WERI-Rb-1 (cell line): ENCODE results near the gene DNMT1.
A peak's percentile ranks its signal among the peaks of the same experiment; 100 is the strongest.
"Not testable (repeated sequence)": the region's sequence is repeated elsewhere in the genome, so short reads cannot be mapped to it uniquely, and the experiment has no call there.

Source experiments
- DNase-seq: peaks from one replicate; pipeline ENCODE4 v3.0.0-alpha.2; 2020
- H3K27ac ChIP-seq: fragments of 250-450 bp; sonication (Bioruptor Pico); 2 replicates; pipeline ENCODE4 v1.5.1; 2020; ENCODE audit warnings: mild to moderate bottlenecking, moderate library complexity
- H3K27me3 ChIP-seq: fragments of 250-450 bp; sonication (Bioruptor Pico); 2 replicates; pipeline ENCODE4 v1.5.1; 2021; ENCODE audit warnings: mild to moderate bottlenecking, low read depth, moderate library complexity; ENCODE audit not compliant: insufficient read depth, severe bottlenecking
- H3K36me3 ChIP-seq: fragments of 250-450 bp; sonication (Bioruptor Pico); 2 replicates; pipeline ENCODE4 v1.5.1; 2020; ENCODE audit warnings: mild to moderate bottlenecking, moderate library complexity
- H3K4me3 ChIP-seq: 2 replicates; pipeline ENCODE4 v1.5.1; 2011; ENCODE audit warnings: low read depth, mild to moderate bottlenecking, control low read depth, low read length
- H3K9me3 ChIP-seq: fragments of 250-450 bp; sonication (Bioruptor Pico); 2 replicates; pipeline ENCODE4 v1.5.1; 2021; ENCODE audit warnings: mild to moderate bottlenecking, moderate library complexity; ENCODE audit not compliant: severe bottlenecking
- CTCF ChIP-seq: IDR thresholded peaks from 2 replicates; pipeline ENCODE4 v1.5.1; 2011; ENCODE audit warnings: low read depth, mild to moderate bottlenecking, control low read depth, inconsistent platforms, low read length

Gene DNMT1

DNA sequence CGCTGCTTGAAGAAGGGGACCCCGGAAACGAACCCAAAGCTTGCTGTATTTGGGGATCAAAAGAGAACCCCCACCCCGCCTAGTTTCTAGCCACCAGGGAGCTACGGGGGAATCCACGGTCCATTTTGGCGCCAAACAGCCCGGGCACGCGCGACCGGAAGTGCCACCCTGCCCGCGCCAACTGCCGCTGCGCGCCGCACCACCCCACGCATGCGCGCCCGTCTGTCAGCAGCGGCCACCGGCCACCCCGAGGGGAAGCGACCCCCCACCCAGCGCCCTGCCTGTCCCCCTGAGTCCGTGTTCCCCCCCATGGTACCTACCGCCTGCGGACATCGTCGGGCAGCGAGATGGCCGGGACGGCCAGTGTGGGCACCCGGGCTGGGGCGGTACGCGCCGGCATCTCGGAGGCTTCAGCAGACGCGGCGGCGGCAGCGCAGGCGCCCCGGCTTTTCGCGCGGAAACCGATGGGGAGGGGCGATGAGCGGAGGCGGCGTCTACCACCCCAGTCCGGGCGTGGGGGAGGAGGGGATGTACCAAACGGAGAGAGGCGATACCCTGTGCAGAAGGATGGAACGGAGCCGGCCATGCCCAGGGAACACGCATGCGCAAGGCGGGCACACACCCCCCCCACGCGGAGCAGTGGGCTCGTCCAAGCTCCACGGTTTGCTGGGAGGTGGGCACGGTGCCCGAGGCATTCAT lies at the start of gene DNMT1:
TSS of gene DNMT1 (minus strand) at position 454 of the 699 bp plus-strand sequence. CDS start at position 400, 54 bp downstream.
- no peaks in the 10 kb centered on the region for H3K9me3 ChIP-seq
- H3K4me3 ChIP-seq: peak within 1 kb of the TSS; percentile 91
- peak within 1 kb of the TSS; percentile 99 for H3K27ac ChIP-seq
- H3K27me3 ChIP-seq: no peaks in the 10 kb centered on the region
- TF ChIP-seq CTCF: no peak
- peaks cover 37% of the 10 kb centered on the region for H3K36me3 ChIP-seq
- peak; percentile 98 for DNase-seq

DNA sequence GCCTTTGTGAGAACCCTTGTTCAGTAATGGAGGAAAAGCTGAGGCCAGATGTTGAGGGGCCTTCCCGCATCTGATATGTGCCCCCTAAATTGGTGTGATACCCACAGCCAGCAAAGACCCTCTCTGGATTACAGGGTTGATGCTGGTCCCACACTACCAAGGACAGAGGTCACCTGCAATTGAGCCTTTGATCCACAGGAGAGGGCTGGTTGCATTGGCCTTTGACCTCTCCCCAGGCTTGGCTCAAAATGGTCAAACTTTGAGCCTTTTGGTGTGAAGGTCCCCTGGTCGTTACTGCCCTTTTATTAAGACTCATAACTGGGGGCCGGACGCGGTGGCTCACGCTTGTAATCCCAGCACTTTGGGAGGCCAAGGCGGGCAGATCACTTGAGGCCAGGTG lies 48.9 kb upstream of the DNMT1 start:
- TF ChIP-seq CTCF: no peak
- Histone ChIP-seq H3K27ac (no peak overlapping the region), H3K4me3 (no peak overlapping the region), H3K9me3 (no peaks in the 10 kb centered on the region), H3K36me3 (no peaks in the 10 kb centered on the region), H3K27me3 (no peaks in the 10 kb centered on the region)
- no peak for DNase-seq

DNA sequence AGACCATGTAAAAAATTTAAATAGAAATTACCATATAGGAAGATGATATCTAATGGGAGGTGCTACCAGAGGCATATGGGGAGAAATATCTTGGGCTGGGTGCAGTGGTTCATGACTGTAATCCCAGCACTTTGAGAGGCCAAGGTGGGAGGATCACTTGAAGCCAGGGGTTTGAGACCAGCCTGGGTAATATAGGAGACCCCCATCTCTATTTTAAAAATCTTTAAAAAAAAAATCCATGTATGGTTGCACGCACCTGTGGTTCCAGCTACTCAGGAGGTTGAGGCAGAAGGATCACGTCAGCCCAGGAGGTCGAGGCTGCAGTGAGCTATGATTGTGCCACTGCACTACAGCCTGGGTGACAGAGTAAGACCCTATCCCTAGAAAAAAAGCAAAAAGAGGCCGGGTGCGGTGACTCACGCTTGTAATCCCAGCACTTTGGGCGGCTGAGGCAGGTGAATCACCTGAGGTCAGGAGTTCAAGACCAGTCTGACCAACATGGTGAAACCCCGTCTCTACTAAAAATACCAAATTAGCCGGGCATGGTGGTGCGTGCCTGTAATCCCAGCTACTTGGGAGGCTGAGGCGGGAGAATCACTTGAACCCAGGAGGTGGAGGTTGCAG lies 47.2 kb upstream of the DNMT1 start:
- not testable (repeated sequence) for H3K27ac ChIP-seq, H3K36me3 ChIP-seq

GRCh38 chr19:10238172-10238783 lies 43.5 kb upstream of the DNMT1 start:
- DNase-seq: no peak
- Histone ChIP-seq H3K27me3 (no peaks in the 10 kb centered on the region), H3K27ac (no peak overlapping the region), H3K36me3 (no peaks in the 10 kb centered on the region), H3K4me3 (no peak overlapping the region), H3K9me3 (no peaks in the 10 kb centered on the region)
- no peak for TF ChIP-seq CTCF

More for the DNA sequence above, 47.2 kb upstream of the DNMT1 start:
- not testable (repeated sequence) for H3K9me3 ChIP-seq, H3K4me3 ChIP-seq, DNase-seq, H3K27me3 ChIP-seq

DNA sequence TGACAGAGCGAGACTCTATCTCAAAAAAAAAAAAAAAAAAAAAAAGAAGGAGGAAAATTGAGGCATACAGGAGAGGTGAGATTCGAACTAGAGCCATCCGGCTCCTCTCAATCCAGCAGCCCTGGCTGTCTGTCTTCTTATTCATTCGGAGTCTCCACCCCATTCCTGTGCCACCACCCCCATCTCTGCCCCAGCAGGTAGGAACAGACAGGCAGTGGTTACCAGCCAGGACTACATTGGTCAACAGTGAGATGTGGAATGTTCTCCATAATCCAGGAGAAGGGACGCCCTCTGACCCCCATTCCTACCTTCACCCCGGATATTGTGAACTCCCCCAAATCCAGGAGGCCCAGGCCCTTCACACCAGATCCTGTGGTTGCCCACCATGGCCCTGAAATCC lies 42.9 kb upstream of the DNMT1 start:
- no peak for TF ChIP-seq CTCF
- no peaks in the 10 kb centered on the region for H3K9me3 ChIP-seq
- H3K27ac ChIP-seq: no peak overlapping the region
- H3K4me3 ChIP-seq: no peak overlapping the region
- H3K27me3 ChIP-seq: no peaks in the 10 kb centered on the region
- no peaks in the 10 kb centered on the region for H3K36me3 ChIP-seq
- no peak for DNase-seq

DNA sequence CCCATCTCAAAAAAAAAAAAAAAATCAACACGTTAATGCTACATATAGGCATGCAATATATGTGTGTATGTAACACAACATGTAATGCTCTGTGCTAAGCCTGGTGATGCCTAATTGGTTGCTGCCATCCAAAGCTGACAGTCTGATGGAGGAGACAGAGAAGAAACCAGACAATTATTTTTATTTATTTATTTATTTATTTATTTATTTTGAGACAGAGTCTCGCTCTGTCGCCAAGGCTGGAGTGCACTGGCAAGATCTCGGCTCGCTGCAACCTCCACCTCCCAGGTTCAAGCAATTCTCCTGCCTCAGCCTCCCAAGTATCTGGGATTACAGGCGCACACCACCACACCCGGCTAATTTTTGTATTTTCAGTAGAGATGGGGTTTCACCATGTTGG lies 40.7 kb upstream of the DNMT1 start:
- DNase-seq, H3K4me3 ChIP-seq, H3K9me3 ChIP-seq, H3K36me3 ChIP-seq, H3K27me3 ChIP-seq, H3K27ac ChIP-seq: not testable (repeated sequence)
